T-helper 17 cell (primary cell): ENCODE measurements around the gene NFKB1. TPM values are rescaled to one million over a fixed set of nuclear protein-coding genes. Genes with fewer than 3 reads are reported as not detected.

Source experiments
- ATAC-seq: fragments of 150-1000 bp; cut with Tn5 transposase; 2 replicates; pipeline ENCODE4 v1.10.0; 2021; ENCODE audit warnings: mild to moderate bottlenecking, moderate library complexity
- DNase-seq, 3 donors: peaks; one replicate each; pipeline versions ENCODE4 v3.0.0 to v3.0.0-alpha.2; 2020 to 2021
- H3K9me3 ChIP-seq: one replicate; pipeline ENCODE4 v1.7.0; 2013; ENCODE audit warnings: low read length, mild to moderate bottlenecking; ENCODE audit not compliant: control insufficient read depth, poor library complexity, severe bottlenecking
- H3K27ac Mint-ChIP-seq: one replicate; pipeline ENCODE4 v1.8.0; 2022; ENCODE audit warnings: mild to moderate bottlenecking, moderate library complexity, mixed read lengths
- H3K27me3 Mint-ChIP-seq: one replicate; pipeline ENCODE4 v1.8.0; 2022; ENCODE audit warnings: mixed read lengths
- H3K36me3 Mint-ChIP-seq: one replicate; pipeline ENCODE4 v1.8.0; 2022; ENCODE audit warnings: low read depth, mixed read lengths
- H3K4me1 Mint-ChIP-seq: one replicate; pipeline ENCODE4 v1.8.0; 2022; ENCODE audit warnings: mild to moderate bottlenecking, mixed read lengths
- H3K4me3 Mint-ChIP-seq: one replicate; pipeline ENCODE4 v1.8.0; 2022; ENCODE audit warnings: mild to moderate bottlenecking, moderate library complexity, mixed read lengths
- total RNA-seq, 4 donors: library from RNA in 2 of 4; stranded (reverse) in 2 of 4; gene quantifications; one replicate each; pipeline ENCODE4 v1.2.3 and lab custom pipeline; 2022 to 2026

Gene NFKB1
- total RNA-seq, 2 donors from 2014 or later: 251 to 277 TPM

GRCh38 chr4:102639598-102639997 lies 138.4 kb downstream of the NFKB1 start:
- DNase-seq: no peak
- Mint-ChIP-seq H3K4me1 (peaks cover 12% of the 10 kb centered on the region), H3K36me3 (peaks cover 2% of the 10 kb centered on the region), H3K27me3 (no peaks in the 10 kb centered on the region), H3K4me3 (peak overlapping the region; percentile 36), H3K27ac (no peak overlapping the region)
- no peaks in the 10 kb centered on the region for H3K9me3 ChIP-seq
- ATAC-seq: peak; percentile 64

- Mint-ChIP-seq H3K27me3 (no peaks in the 10 kb centered on the region), H3K36me3 (peaks cover 2% of the 10 kb centered on the region), H3K27ac (no peak overlapping the region), H3K4me3 (no peak overlapping the region), H3K4me1 (peaks cover 12% of the 10 kb centered on the region)
- ATAC-seq (no peak), DNase-seq (no peak)
- H3K9me3 ChIP-seq: no peaks in the 10 kb centered on the region
These were observed 139.5 kb downstream of the NFKB1 start for GRCh38 chr4:102640669-102641068.

DNA sequence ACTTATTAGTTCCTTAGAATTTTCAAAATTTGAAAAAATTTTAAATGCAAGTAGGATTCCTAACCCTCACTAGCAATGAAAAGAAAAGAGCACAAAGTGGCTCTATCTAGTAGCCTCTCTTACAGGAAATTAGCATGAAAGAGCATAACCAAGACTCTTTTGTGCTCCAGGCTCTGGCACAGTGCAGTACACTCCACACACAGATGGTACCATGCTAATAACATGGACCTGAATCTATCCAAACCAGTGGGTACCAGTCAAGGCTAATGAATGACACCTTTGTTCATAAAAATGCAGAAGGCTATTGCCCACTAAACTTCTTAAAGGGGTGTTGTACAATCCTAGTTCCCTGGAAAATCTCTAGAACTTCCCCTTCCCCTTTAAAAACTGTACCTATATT lies 140.6 kb downstream of the NFKB1 start:
- Mint-ChIP-seq H3K36me3 (peaks cover 8% of the 10 kb centered on the region), H3K27me3 (no peaks in the 10 kb centered on the region), H3K27ac (no peak overlapping the region), H3K4me3 (no peak overlapping the region), H3K4me1 (peaks cover 16% of the 10 kb centered on the region)
- no peaks in the 10 kb centered on the region for H3K9me3 ChIP-seq
- DNase-seq (no peak), ATAC-seq (no peak)

DNA sequence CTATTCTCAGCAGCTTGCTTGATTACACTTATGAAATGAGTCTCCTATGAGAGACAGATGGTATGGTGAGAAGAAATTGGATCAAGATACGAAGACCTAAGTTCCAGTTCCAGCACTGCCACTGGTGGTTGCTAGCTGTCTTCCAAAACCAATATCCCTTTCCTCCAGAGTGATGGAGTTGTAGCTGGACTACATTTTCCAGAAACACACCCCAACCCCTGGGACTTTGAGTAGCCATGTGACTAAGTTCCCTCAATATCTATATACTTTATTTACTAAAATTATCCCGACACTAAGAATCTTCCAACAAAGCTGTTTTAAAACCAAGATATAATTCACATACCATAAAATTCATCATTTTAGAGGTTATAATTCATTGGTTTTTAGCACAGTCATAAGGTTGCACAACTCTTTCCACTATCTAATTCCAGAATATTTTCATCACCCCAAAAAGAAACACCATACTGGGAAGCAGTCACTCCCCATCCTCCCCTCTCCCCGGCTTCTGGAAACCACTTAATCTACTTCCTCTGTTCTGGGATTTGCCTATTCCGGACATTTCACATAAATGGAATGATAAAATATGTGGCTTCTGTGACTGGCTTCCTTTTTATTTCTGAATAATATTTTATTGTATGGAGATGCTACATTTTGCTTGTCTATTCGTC lies 141.6 kb downstream of the NFKB1 start:
- DNase-seq: no peak
- H3K9me3 ChIP-seq: no peaks in the 10 kb centered on the region
- Mint-ChIP-seq H3K27ac (no peak overlapping the region), H3K4me1 (peaks cover 20% of the 10 kb centered on the region), H3K4me3 (no peak overlapping the region), H3K27me3 (no peaks in the 10 kb centered on the region), H3K36me3 (peaks cover 8% of the 10 kb centered on the region)
- ATAC-seq: no peak

DNA sequence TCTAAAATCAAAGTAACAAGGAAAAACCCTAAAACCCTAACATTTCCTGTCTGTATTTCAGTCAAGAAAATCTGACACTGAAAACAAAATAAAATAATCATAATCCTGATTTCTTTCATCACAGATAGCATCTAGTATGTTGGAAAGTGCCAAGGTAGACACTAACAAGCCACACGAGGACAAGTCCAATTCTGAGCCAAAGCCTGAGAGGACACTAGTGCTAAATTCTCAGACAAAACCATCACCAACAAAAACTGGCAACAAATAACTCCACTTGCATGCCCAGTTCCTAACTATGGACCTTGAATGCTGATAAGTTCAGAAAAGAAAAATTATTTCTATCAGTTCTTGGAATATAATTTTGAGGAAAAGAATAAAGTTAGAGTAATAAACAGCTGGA lies 146.0 kb downstream of the NFKB1 start:
- Mint-ChIP-seq H3K4me1 (peaks cover 8% of the 10 kb centered on the region), H3K27ac (no peak overlapping the region), H3K4me3 (no peak overlapping the region), H3K36me3 (peaks cover 9% of the 10 kb centered on the region), H3K27me3 (no peaks in the 10 kb centered on the region)
- no peaks in the 10 kb centered on the region for H3K9me3 ChIP-seq
- no peak for DNase-seq
- no peak for ATAC-seq

DNA sequence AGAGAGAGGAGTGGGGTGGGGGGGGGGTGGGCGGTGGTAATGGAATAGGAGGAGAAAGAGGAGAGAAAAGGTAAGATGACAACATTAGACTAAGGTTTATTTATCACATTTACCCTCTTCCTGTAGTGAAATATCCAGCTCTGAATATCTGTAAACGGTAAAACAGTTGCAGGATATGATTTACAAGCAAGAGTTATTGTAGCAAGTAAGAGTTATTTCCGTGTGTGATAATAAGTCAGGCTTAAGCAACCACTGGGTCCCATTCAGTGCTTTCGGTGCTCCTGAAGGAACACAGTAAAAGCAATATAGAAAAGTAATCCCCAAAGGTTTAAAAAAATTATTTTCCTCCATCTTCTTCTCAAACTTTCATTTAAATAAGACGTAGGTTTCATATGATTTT lies 156.0 kb downstream of the NFKB1 start:
- peaks cover 3% of the 10 kb centered on the region for H3K4me1 Mint-ChIP-seq
- H3K9me3 ChIP-seq: no peaks in the 10 kb centered on the region
- no peak for DNase-seq
- peaks cover 3% of the 10 kb centered on the region for H3K36me3 Mint-ChIP-seq
- ATAC-seq: no peak
- H3K27me3 Mint-ChIP-seq: no peaks in the 10 kb centered on the region
- H3K4me3 Mint-ChIP-seq: no peak overlapping the region
- H3K27ac Mint-ChIP-seq: no peak overlapping the region

- no peak overlapping the region for H3K27ac Mint-ChIP-seq
- peaks cover 4% of the 10 kb centered on the region for H3K4me1 Mint-ChIP-seq
- no peak overlapping the region for H3K4me3 Mint-ChIP-seq
- peaks cover 13% of the 10 kb centered on the region for H3K36me3 Mint-ChIP-seq
- no peaks in the 10 kb centered on the region for H3K27me3 Mint-ChIP-seq
- H3K9me3 ChIP-seq: no peaks in the 10 kb centered on the region
- DNase-seq (no peak), ATAC-seq (no peak)
These were observed 161.9 kb downstream of the NFKB1 start for GRCh38 chr4:102663073-102663472.

DNA sequence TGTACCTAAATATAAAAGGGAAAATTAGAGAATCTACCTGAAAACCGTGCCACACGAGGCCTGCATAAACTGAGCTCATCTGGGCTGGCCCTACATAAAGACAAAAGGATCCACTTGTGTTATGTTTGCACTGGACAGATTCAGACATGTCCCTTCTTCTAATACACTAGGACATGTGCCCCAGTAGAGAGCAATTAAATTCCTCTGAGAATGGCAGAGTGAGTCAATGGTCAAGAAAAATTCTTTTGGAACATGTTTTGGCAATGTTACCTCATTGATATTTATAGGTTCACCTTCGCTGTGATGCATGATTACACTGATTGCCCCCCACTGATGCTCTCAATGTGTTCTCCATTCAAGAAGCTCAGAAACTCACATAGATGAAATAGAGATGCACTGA lies 164.4 kb downstream of the NFKB1 start:
- no peak for DNase-seq
- no peaks in the 10 kb centered on the region for H3K27me3 Mint-ChIP-seq
- peaks cover 4% of the 10 kb centered on the region for H3K4me1 Mint-ChIP-seq
- H3K4me3 Mint-ChIP-seq: no peak overlapping the region
- H3K27ac Mint-ChIP-seq: no peak overlapping the region
- H3K36me3 Mint-ChIP-seq: peaks cover 15% of the 10 kb centered on the region
- ATAC-seq: no peak
- H3K9me3 ChIP-seq: no peaks in the 10 kb centered on the region

Other genes with a start within 250 kb of the NFKB1 start
- 10 to 100 TPM; 31.1 to 33.7 TPM for gene SLC39A8, start 155.9 kb upstream of the NFKB1 start, total RNA-seq